Measurements from ENCODE around the gene TLK1.

The TLK1 gene

DNA sequence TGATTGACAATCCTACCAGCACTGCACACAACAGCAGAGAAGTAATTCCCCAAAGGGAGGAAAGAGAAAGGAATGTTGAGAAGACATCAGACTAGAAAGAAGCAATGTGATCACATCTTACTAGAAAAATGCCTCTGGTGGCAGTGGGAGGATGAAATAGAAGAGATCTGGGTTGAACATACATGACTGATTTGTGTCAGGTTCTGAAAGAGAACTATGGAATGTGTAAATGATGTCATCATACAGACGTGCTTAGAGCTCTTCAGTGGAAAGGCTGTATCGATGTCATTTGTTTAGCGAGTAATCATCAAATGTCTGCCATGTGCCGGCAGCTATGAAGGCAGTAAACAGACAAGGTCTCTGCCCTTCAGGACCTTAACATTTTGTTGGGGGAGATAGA is 206.8 kb downstream of the TLK1 start:
- no peak for DNase-seq

DNA sequence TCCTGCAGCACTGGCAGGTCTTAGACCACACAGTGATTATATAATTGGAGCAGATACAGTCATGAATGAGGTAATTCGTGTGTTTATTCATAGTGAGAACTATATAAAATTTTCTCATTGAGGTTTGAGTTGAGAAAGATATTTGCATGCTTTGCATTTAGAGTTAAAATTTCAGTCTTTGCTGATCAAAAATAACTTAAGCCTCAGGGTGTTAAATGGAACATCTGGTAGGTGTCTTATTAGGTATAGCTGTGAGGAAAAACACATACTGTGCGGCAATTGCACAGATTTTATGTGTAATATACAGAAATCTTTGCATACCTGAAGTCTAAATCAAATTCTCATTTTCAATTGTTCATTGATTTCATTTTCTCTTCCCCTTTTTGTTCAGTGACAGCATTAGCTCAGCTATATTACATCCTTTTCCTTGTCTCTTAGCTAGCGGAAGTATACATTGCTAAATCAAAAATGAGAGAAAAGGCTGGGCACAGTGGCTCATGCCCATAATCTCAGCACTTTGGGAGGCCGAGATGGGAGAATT is 210.4 kb downstream of the TLK1 start:
- DNase-seq: no peak

DNA sequence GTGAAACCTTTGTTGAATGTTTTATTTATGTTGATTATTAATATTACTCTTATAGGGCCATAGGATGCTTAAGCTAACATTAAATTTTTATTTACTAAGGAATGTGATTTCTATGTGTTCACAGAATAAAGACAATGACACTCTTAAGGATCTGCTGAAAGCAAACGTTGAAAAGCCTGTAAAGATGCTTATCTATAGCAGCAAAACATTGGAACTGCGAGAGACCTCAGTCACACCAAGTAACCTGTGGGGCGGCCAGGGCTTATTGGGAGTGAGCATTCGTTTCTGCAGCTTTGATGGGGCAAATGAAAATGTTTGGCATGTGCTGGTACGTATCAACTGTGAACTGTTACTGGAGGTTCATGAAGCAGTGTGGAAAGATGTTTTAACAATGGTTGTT is 211.3 kb downstream of the TLK1 start:
- DNase-seq: no peak

DNA sequence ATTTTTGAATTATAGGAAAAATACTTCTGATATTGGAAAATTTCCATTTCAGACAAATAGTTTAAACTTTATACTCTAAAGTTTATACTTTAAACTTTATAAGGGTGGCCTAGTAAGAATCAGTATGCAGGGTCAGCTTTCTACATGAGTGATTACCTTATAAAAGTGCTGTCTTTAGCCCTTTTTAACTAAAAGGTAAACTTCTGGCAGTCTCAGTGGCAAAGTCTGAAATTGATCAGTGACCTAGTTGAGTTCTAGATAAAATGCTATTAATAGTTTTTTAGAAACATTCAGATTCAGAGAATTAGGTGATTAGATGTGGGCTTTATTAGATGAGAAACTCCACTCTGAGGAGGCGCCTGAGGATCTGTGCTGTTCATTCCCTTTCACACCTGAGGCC is 216.1 kb downstream of the TLK1 start:
- no peak for DNase-seq

DNA sequence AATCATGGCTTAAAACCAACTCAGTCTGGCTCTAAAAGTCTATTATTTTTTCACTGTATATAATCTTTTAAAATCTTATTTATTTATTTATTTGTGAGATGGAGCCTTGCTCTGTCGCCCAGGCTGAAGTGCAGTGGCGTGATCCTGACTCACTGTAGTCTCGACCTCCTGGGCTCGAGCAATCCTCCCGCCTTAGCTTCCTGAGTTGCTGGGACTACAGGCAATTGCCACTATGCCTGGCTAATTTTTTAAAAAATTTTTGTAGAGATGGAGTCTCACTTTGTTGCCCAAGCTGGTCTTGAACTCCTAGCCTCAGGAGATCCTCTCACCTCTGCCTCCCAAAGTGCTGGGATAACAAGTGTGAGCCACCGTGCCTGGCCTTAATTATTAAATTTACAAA is 217.1 kb downstream of the TLK1 start:
- DNase-seq: no peak

DNA sequence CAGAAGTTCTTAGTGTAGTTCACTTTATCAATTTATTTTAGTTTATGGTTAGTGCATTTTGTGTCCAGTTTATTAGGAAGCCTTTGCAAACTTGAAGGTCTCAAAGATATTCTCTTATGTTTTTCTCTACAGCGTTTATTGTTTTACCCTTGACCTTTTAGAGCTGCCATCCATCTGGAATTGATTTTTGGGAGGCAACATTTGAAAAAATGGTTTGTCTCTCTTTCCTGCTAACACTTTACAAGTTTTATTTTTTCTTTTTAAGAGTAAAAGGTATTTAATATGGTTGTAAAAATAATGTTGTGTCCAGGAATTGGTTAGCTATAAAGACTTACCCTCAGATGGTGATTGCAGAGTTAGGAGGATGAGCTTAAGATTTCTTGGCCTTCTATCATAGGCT is 217.7 kb downstream of the TLK1 start:
- no peak for DNase-seq

DNA sequence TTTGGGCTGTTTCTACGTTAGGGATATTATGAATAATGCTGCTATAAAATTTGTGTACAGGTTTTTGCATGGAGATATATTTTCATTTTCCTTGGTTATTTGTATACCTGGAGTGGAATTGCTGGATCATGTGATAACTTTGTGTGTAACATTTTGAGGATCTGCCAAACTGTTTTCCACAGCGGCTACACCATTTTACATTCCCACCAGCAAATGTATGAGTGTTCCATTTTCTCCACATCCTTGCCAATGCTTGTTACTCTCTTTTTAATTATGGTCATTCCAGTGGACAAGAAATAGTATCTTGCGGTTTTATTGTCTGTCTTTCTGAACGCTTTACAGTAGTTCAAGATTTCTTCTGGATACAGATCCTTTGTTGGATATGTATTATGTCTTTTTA is 218.1 kb downstream of the TLK1 start:
- no peak for DNase-seq
